22Rv1 (cell line): ENCODE results near the gene STK39.

ENCODE experiments used
- H3K27ac ChIP-seq: fragments of 450-650 bp; 2 replicates; pipeline ENCODE4 v1.5.1; 2017
- ZFX ChIP-seq: fragments of 450-650 bp; IDR thresholded peaks from 2 replicates; pipeline ENCODE4 v1.6.1; 2017; ENCODE audit warnings: antibody characterized with exemption, borderline replicate concordance
- TF ChIP-seq, protein P1 (sequence below): fragments of 450-650 bp; IDR thresholded peaks from 2 replicates; pipeline ENCODE4 v1.5.1; 2017; ENCODE audit warnings: mild to moderate bottlenecking

Gene STK39

DNA sequence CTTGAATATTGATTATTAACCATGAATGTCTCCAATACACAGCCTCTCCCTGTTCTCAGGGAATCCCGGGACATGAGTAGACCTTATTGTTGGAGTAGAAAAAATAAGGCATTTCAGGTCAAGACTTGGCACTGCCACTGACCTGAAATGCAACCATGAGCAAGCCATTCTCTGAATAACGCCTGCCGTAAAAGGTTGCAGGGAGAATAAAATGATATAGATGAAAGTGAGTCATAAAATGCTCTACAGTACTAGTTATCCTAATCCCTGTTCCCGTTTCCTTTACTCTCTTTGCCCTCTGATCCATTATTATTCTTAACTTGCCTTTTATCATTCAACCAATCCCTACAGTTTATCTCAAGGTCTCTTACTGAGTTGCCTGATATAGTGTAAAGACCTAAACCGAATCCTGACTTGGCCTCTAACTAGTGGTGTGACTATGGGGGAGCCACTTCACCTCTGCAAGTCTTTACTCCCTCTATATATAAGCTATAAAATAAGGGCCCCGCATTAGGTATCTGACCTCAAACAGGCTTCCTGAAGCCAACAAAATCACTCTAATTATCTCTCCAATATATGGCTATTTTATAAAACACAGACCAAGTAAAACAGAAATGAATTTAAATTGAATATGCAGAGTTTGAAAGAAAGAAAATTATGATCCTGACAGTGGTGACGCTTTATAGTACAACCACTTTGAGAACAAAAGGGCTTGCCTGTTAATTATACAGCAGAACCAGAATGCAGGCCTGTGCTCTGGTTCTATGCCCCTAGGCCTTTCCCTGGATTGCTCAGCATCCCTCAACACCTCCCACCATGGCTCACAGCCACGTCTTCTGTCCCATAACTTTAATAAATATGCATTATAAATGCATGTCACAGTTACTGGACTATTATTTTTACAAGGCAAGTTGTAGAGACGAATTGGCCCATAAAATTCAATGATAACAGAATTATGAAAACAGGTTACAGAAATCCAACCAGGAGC is 183.1 kb downstream of the STK39 start:
- peak overlapping the region; percentile 32; the same call in 1 of the 2 replicates for H3K27ac ChIP-seq
- TF ChIP-seq, protein P1, sequence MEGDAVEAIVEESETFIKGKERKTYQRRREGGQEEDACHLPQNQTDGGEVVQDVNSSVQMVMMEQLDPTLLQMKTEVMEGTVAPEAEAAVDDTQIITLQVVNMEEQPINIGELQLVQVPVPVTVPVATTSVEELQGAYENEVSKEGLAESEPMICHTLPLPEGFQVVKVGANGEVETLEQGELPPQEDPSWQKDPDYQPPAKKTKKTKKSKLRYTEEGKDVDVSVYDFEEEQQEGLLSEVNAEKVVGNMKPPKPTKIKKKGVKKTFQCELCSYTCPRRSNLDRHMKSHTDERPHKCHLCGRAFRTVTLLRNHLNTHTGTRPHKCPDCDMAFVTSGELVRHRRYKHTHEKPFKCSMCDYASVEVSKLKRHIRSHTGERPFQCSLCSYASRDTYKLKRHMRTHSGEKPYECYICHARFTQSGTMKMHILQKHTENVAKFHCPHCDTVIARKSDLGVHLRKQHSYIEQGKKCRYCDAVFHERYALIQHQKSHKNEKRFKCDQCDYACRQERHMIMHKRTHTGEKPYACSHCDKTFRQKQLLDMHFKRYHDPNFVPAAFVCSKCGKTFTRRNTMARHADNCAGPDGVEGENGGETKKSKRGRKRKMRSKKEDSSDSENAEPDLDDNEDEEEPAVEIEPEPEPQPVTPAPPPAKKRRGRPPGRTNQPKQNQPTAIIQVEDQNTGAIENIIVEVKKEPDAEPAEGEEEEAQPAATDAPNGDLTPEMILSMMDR = no peak
- TF ChIP-seq ZFX = no peak

DNA sequence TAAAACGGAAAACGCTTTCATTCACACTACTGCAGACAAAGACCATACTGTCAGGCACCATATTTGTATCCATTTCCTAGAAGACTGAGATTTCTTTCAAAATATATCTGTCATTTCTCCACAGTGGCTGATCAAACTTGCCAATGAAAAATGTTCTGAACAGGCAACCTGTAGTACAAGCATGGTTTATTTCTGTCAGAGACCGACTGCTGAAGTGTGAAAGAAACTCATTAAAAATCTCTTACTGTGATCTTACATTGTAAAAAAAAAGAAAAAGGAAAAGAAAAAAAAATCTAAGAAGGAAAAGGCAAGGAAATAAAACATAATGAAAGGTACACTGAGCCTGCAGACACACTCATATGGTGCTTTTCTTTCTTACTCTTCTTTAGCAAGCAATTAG is 184.5 kb downstream of the STK39 start:
- TF ChIP-seq, protein P1 = no peak
- no peak for TF ChIP-seq ZFX
- no peak overlapping the region for H3K27ac ChIP-seq

DNA sequence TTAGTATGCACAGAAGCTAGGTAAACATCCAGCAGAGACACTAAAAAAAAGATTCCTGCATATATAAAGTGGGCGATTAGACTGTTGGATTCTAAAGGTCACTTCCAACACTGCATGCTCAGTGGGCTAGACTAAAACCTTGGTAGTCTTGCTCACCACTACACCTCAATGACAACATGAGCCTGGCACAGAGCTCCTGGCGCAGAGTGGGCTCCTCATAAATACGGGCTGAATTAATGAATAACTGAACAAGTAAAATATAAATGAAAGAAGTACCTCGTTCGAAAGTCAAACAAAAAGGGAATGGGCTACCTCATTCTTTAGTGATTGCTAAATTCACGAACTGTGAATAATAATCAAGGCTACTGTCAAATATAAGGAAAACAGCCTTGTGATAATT is 185.3 kb downstream of the STK39 start:
- no peak for TF ChIP-seq ZFX
- TF ChIP-seq, protein P1 = no peak
- H3K27ac ChIP-seq = no peak overlapping the region

DNA sequence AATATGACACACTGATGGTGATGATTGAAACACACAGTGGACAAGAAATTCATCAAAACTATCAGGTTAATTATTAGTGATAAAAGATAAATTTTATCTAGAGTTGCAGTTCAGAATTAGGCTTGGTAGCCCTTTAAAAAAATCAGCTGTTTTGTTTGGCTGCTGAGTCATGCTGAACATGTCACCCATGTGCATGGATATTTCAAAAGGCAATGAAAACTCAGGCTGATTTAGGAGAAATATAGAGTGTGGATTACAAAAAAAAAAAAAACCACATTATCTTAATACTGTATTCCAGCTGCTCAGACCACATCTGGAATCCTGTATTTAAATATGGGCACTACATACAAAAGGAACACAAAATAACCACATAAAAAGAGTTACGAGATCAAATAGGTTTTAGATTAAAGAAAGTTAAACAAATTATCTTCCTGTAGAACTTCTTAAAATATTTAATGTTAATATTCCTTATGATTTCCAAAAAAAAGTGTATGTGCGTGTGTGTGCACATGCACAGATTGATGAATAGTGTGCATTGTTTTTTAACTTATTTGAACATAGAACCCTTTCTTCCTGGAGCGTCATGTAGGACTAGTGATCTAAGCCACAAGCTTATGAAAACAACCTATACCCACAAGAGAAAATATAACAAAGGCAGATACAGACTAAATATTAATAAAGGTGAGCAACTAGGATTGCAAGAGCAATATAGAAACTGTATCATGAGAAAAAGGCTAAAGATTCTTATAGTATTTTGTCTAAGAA is 186.2 kb downstream of the STK39 start:
- no peak overlapping the region for H3K27ac ChIP-seq
- TF ChIP-seq ZFX = no peak
- TF ChIP-seq, protein P1 = no peak

DNA sequence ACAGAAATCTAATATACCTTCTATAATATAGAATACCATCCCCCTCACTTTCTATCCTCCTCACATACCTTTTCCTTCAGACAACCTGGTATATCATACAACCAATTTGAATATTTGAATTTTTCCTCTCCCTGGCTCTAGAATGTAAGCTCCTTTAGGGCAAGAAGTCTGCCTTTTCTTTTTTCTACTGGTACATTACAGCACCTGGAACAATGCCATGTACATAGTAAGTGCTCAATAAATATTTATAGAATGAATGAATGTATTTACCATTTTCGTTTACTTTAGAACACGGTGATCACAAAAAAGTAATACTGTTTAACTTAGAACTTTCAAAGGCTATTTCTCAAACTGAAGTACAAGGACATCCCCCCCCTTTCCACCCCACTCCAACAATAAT is 187.6 kb downstream of the STK39 start:
- no peak for TF ChIP-seq ZFX
- TF ChIP-seq, protein P1 = no peak
- peak overlapping the region; percentile 48 for H3K27ac ChIP-seq

DNA sequence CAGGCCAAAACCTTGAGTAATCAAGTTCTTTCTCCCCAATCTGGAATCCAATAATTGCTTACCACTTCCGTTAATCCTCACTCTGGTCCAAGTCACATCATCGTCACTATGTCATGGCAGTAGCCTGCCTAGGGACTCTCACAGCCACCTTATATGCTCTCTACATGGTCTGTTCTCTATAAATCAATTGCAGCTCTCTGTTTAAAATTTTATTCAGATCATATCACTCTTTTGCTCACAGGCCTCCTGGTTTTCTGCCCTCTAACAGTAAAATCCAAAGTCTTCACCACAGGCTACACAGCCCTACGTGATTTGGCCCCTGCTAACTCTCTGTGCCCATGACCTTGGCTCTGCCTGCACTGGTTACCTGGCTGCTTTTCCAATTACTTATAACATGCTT is 188.7 kb downstream of the STK39 start:
- TF ChIP-seq, protein P1 = no peak
- no peak for TF ChIP-seq ZFX
- no peak overlapping the region for H3K27ac ChIP-seq
